GM20000 (cell line): ENCODE data around the gene UCHL1.

ENCODE experiments used
- DNase-seq: peaks from one replicate; pipeline ENCODE4 v3.0.0; 2012; ENCODE audit warnings: low spot score
- CTCF ChIP-seq: IDR thresholded peaks from 2 replicates; pipeline ENCODE4 v1.5.1; 2012; ENCODE audit warnings: mild to moderate bottlenecking, control low read depth; ENCODE audit errors: extremely low read depth, missing control alignments

The UCHL1 gene

GRCh38 chr4:41214136-41214824, 42.4 kb upstream of the UCHL1 start, which contains the start of gene APBB2:
Gene APBB2, minus strand, starts transcription at chr4:41214542. Its CDS starts 181,288 bp downstream, at chr4:41033254.
- TF ChIP-seq CTCF, result peak; percentile 76
- peak; percentile 93 for DNase-seq

GRCh38 chr4:41214825-41215146, 41.9 kb upstream of the UCHL1 start:
- TF ChIP-seq CTCF, result no peak
- no peak for DNase-seq

- DNase-seq, result peak; percentile 24
- no peak for TF ChIP-seq CTCF
These were observed 41.6 kb upstream of the UCHL1 start for GRCh38 chr4:41215155-41215554.

GRCh38 chr4:41215969-41216293, 40.8 kb upstream of the UCHL1 start:
- no peak for DNase-seq
- TF ChIP-seq CTCF, result no peak

GRCh38 chr4:41216294-41217019, 40.3 kb upstream of the UCHL1 start:
- no peak for TF ChIP-seq CTCF
- peak; percentile 90 for DNase-seq

- DNase-seq, result no peak
- TF ChIP-seq CTCF, result no peak
These were observed 39.8 kb upstream of the UCHL1 start for GRCh38 chr4:41217020-41217333.

- no peak for TF ChIP-seq CTCF
- DNase-seq, result no peak
These were observed 39.4 kb upstream of the UCHL1 start for GRCh38 chr4:41217374-41217773.
